Kidney epithelial cell (primary cell): ENCODE results near the gene POMT2. TPM values are rescaled to one million over a fixed set of nuclear protein-coding genes. Genes with fewer than 3 reads are reported as not detected.

ENCODE experiments used
- DNase-seq: peaks from one replicate; pipeline ENCODE4 v3.0.0-alpha.2; 2010; ENCODE audit warnings: low read depth
- H3K27me3 ChIP-seq: 2 replicates; pipeline ENCODE4 v1.6.0; 2011; ENCODE audit warnings: low read length; ENCODE audit not compliant: control insufficient read depth, insufficient read depth
- H3K36me3 ChIP-seq: 2 replicates; pipeline ENCODE4 v1.5.1; 2011; ENCODE audit warnings: low read length; ENCODE audit not compliant: control insufficient read depth, insufficient read depth
- H3K4me3 ChIP-seq: 2 replicates; pipeline ENCODE4 v1.5.1; 2011; ENCODE audit warnings: low read depth, mild to moderate bottlenecking, control low read depth, low read length
- total RNA-seq: library from RNA; depleted of rRNA; stranded (reverse); fragments of >200 nt; gene quantifications from 2 replicates; pipeline ENCODE4 v1.2.3, GENCODE V29; 2015
- TF ChIP-seq, protein P1 (sequence below): IDR thresholded peaks from 2 replicates; pipeline ENCODE4 v1.5.1; 2011; ENCODE audit warnings: mild to moderate bottlenecking, moderate library complexity, low read length, control low read depth, inconsistent platforms; ENCODE audit not compliant: insufficient read depth, poor library complexity, severe bottlenecking

The POMT2 gene
- total RNA-seq, 1 donor from 2014 or later = 21.5 TPM

- H3K4me3 ChIP-seq = no peak overlapping the region
- DNase-seq = no peak
- TF ChIP-seq, protein P1, sequence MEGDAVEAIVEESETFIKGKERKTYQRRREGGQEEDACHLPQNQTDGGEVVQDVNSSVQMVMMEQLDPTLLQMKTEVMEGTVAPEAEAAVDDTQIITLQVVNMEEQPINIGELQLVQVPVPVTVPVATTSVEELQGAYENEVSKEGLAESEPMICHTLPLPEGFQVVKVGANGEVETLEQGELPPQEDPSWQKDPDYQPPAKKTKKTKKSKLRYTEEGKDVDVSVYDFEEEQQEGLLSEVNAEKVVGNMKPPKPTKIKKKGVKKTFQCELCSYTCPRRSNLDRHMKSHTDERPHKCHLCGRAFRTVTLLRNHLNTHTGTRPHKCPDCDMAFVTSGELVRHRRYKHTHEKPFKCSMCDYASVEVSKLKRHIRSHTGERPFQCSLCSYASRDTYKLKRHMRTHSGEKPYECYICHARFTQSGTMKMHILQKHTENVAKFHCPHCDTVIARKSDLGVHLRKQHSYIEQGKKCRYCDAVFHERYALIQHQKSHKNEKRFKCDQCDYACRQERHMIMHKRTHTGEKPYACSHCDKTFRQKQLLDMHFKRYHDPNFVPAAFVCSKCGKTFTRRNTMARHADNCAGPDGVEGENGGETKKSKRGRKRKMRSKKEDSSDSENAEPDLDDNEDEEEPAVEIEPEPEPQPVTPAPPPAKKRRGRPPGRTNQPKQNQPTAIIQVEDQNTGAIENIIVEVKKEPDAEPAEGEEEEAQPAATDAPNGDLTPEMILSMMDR = no peak
- no peaks in the 10 kb centered on the region for H3K36me3 ChIP-seq
- H3K27me3 ChIP-seq = peaks cover 5% of the 10 kb centered on the region
These were observed 62.1 kb downstream of the POMT2 start for GRCh38 chr14:77258566-77258965.

DNA sequence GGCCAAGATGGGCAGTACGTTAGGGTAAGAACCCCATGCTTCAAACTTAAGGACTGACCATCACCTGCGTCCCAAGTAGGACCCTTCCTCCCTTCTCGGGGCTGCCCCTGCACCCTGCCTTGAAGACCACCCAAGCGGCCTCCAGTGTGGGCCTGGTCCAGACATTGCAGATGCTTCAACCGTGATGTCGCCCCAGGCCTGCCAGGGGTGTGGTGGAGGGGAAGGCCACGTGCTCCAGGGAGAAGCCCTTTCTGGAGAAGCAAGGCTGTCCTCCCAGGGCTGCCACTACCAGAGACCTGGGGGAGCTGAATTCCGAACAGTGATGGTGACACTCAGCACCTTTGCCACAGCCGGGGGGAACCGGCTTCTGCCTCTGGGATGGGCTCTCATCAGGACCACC lies 63.0 kb downstream of the POMT2 start:
- H3K27me3 ChIP-seq = peaks cover 5% of the 10 kb centered on the region
- no peak for DNase-seq
- H3K36me3 ChIP-seq = no peaks in the 10 kb centered on the region
- TF ChIP-seq, protein P1 = no peak
- no peak overlapping the region for H3K4me3 ChIP-seq

DNA sequence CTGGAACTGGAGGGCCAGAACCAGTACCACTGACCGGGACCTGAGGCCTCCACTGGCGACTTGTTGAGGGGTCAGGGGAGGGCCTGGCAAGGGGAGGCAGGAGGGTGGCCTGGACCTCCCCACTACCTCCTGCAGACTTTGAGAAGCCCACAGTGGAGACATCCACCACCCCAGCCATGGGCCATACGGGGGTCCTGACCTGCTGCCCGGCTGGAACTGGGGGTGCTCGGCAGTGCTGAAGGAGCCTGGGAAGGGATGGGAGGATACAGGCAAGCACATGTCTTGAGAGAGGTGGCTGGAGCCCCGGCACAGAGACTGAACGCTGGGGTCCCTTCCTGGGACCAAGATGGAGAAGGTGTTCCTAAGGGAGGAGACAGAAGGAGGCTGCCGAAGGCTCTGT lies 64.0 kb downstream of the POMT2 start:
- H3K27me3 ChIP-seq = peaks cover 8% of the 10 kb centered on the region
- no peak for DNase-seq
- no peaks in the 10 kb centered on the region for H3K36me3 ChIP-seq
- H3K4me3 ChIP-seq = no peak overlapping the region
- TF ChIP-seq, protein P1 = no peak

DNA sequence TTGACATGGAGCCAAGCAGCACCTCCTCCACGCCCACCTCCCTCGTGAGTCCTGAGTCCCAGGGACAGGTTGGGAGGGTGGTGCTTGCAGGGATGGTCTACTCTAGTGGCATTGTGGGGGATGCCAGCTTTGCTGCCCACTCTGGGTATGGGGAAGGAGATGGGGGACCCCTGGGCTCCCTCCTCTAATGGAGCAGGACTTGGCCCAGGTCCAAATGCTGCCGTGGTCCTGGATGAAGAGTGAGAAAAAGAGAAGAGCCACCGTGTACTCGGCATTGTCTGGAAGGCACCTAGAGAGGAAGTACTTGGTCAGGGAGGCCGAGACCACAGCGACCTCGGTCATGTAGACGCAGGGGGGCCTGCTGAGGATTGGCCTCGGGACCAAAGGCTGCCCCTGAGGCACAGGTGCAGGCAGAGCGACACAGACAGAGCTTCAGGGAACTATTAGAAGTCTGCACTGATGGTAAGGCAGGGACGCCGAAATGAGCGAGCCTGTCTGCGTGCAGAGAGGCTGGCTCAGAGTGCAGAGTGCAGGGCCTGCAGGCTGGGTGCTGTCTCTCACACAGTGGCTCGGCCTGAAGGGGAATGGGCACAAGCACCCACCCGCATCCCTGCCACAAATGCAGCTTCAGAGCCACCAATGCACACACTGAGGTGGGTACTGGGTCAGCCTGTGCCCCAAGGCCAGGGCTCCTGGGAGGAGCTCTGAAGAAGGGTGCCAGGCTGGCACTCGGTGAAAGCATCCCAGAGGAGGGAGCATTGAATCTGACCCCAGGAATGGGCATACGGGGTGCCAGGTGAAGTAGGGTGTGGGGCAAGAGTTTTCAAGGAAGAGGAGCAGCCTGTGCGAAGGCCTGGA lies 67.1 kb downstream of the POMT2 start:
- no peaks in the 10 kb centered on the region for H3K36me3 ChIP-seq
- H3K27me3 ChIP-seq = peaks cover 5% of the 10 kb centered on the region
- TF ChIP-seq, protein P1 = no peak
- DNase-seq = no peak
- no peak overlapping the region for H3K4me3 ChIP-seq

DNA sequence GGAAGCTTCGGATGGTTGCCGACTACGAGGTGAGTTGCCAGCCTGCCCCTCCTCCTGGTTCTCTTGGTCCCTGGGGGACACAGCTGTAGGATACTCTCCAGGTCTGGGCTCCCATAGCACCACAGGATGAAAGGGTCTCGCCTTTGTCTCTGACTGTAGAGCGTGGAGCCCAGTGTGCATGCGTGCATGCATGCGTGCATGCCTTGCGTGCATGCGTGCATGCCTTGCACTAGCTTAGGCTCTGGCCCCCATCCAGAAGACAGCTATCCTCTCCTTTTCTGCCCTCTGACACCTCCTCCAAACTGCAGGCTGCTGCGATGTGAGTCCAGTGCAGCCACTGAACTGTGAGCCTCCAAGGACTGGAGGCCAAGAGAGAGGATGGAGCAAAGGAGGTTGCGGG lies 68.8 kb downstream of the POMT2 start:
- no peak for DNase-seq
- H3K4me3 ChIP-seq = no peak overlapping the region
- H3K36me3 ChIP-seq = no peaks in the 10 kb centered on the region
- TF ChIP-seq, protein P1 = no peak
- H3K27me3 ChIP-seq = peaks cover 5% of the 10 kb centered on the region

- DNase-seq = no peak
- TF ChIP-seq, protein P1 = no peak
- Histone ChIP-seq H3K4me3 (no peak overlapping the region), H3K27me3 (peaks cover 5% of the 10 kb centered on the region), H3K36me3 (no peaks in the 10 kb centered on the region)
These were observed 69.8 kb downstream of the POMT2 start for GRCh38 chr14:77250927-77251326.
